Activated CD4-positive, alpha-beta T cell treated with anti-CD3 and anti-CD28 coated beads for 4 hours (primary cell): Measurements from ENCODE around the gene CREB3L2.

Experiments used
- DNase-seq, 2 donors: peaks; one replicate each; pipeline ENCODE4 v3.0.0-alpha.2; 2020

Gene CREB3L2

GRCh38 chr7:137949416-137950262, 52.2 kb downstream of the CREB3L2 start:
- no peak for DNase-seq

GRCh38 chr7:137948845-137949330, 53.0 kb downstream of the CREB3L2 start:
- no peak for DNase-seq

GRCh38 chr7:137948083-137948844, 53.6 kb downstream of the CREB3L2 start:
- no peak for DNase-seq

GRCh38 chr7:137947046-137947445, 54.8 kb downstream of the CREB3L2 start:
- no peak for DNase-seq

GRCh38 chr7:137946011-137946410, 55.9 kb downstream of the CREB3L2 start:
- DNase-seq = no peak

GRCh38 chr7:137944168-137944567, 57.7 kb downstream of the CREB3L2 start:
- no peak for DNase-seq

- DNase-seq = no peak
These were observed 58.7 kb downstream of the CREB3L2 start for GRCh38 chr7:137943132-137943551.

GRCh38 chr7:137942484-137943115, 59.3 kb downstream of the CREB3L2 start:
- no peak for DNase-seq

GRCh38 chr7:137940656-137941518, 61.0 kb downstream of the CREB3L2 start:
- DNase-seq = no peak

- DNase-seq = no peak
These were observed 61.7 kb downstream of the CREB3L2 start for GRCh38 chr7:137940218-137940617.

GRCh38 chr7:137937202-137937560, 64.7 kb downstream of the CREB3L2 start:
- DNase-seq = no peak

- no peak for DNase-seq
These were observed 65.2 kb downstream of the CREB3L2 start for GRCh38 chr7:137936509-137937201.

- no peak for DNase-seq
These were observed 65.9 kb downstream of the CREB3L2 start for GRCh38 chr7:137935884-137936508.

- DNase-seq = no peak
These were observed 66.7 kb downstream of the CREB3L2 start for GRCh38 chr7:137934941-137935883.

- no peak for DNase-seq
These were observed 67.6 kb downstream of the CREB3L2 start for GRCh38 chr7:137934176-137934826.

GRCh38 chr7:137933270-137934017, 68.4 kb downstream of the CREB3L2 start:
- DNase-seq = no peak

GRCh38 chr7:137932881-137933269, 69.0 kb downstream of the CREB3L2 start:
- no peak for DNase-seq

GRCh38 chr7:137931823-137932222, 70.1 kb downstream of the CREB3L2 start:
- no peak for DNase-seq

- DNase-seq = no peak
These were observed 71.3 kb downstream of the CREB3L2 start for GRCh38 chr7:137930581-137930980.
